K562 (cell line): ENCODE results near the gene NSUN2. TPM values are rescaled to one million over a fixed set of nuclear protein-coding genes. Genes with fewer than 3 reads are reported as not detected.

Experiments used
- ATAC-seq: fragments of 200-7000 bp; cut with Tn5 transposase; 3 replicates; pipeline ENCODE4 v1.9.1; 2020; ENCODE audit warnings: moderate library complexity
- BruUV-seq: library from RNA; stranded (reverse); fragments of 400-500 nt; replicated peaks from 2 replicates; lab custom pipeline; 2021; lab: Mats Ljungman, UMichigan
- CTCF ChIA-PET: fragments of 300-600 bp; formaldehyde crosslinking; extraction: SDS; loops from one replicate; lab custom pipeline; 2021; ENCODE audit warnings: low intra/inter-chr PET ratio; lab: Yijun Ruan, JAX
- POLR2A ChIA-PET: fragments of 300-600, 350-650 bp; sonication (Branson Sonifier 250); formaldehyde crosslinking; extraction: SDS; loops from one replicate; lab custom pipeline; 2021; ENCODE audit warnings: antibody characterized with exemption, inconsistent platforms; lab: Yijun Ruan, JAX
- DNase-seq, 4 experiments: peaks; one replicate each; pipeline versions ENCODE4 v3.0.0 to v3.0.0-alpha.2; 2011 to 2018; ENCODE audit warnings: low spot score in 3 of 4, mixed read lengths in 3 of 4; ENCODE audit errors: extremely low read depth in 1 of 4
- FAIRE-seq: peaks from 2 replicates; lab custom pipeline; 2011; peaks lifted over from hg19 to GRCh38; lab: Jason Lieb, UNC
- H2AFZ ChIP-seq: 2 replicates; pipeline ENCODE4 v1.6.0; 2011; ENCODE audit warnings: low read depth, low read length, control low read depth, inconsistent platforms
- H3K27ac ChIP-seq: fragments of 200-600 bp; 3 replicates; pipeline ENCODE4 v1.8.0; 2011; ENCODE audit warnings: low read depth, mild to moderate bottlenecking, control low read depth, inconsistent platforms, low read length, moderate library complexity, mixed read lengths; ENCODE audit errors: extremely low read depth
- H3K27me3 ChIP-seq, 2 experiments: fragments of 300-600 bp in 1 of 2; 2 replicates in 1 of 2; 3 replicates in 1 of 2; pipeline versions ENCODE4 v1.6.0 to v1.8.0; 2011; ENCODE audit warnings: inconsistent platforms in 2 of 2, low read length in 2 of 2, mild to moderate bottlenecking in 1 of 2, mixed read lengths in 1 of 2, moderate library complexity in 1 of 2; ENCODE audit not compliant: control insufficient read depth in 2 of 2, insufficient read depth in 2 of 2
- H3K36me3 ChIP-seq: fragments of 300-600 bp; 3 replicates; pipeline ENCODE4 v1.8.0; 2011; ENCODE audit warnings: mild to moderate bottlenecking, low read length, inconsistent platforms; ENCODE audit not compliant: control insufficient read depth, insufficient read depth
- H3K4me1 ChIP-seq, 2 experiments: fragments of 200-600 bp in 1 of 2; replicated peaks in 1 of 2; 2 replicates in 1 of 2; 3 replicates in 1 of 2; pipeline versions ENCODE4 v1.5.1 to v1.8.0; 2011; ENCODE audit warnings: inconsistent platforms in 2 of 2, low read length in 2 of 2, mild to moderate bottlenecking in 1 of 2, mixed read lengths in 1 of 2, moderate library complexity in 1 of 2; ENCODE audit not compliant: control insufficient read depth in 2 of 2, insufficient read depth in 2 of 2
- H3K4me2 ChIP-seq: 2 replicates; pipeline ENCODE4 v1.6.1; 2011; ENCODE audit warnings: low read length, control low read depth, inconsistent platforms, mixed read lengths; ENCODE audit not compliant: insufficient read depth
- H3K4me3 ChIP-seq: fragments of 200-600 bp; sonication (generic), shearing (Covaris generic); 2 replicates; pipeline ENCODE4 v1.5.1; 2016; ENCODE audit warnings: control low read depth, inconsistent platforms
- H3K79me2 ChIP-seq: fragments of 200-600 bp; 3 replicates; pipeline ENCODE4 v1.8.0; 2011; ENCODE audit warnings: low read length, inconsistent platforms; ENCODE audit not compliant: control insufficient read depth, insufficient read depth
- H3K9ac ChIP-seq, 2 experiments: 2 replicates each; pipeline versions ENCODE4 v1.6.0 to v1.6.1; 2011; ENCODE audit warnings: low read depth in 2 of 2, low read length in 2 of 2, control low read depth in 1 of 2, inconsistent platforms in 1 of 2, mild to moderate bottlenecking in 1 of 2, mixed read lengths in 1 of 2; ENCODE audit not compliant: insufficient read depth in 1 of 2
- H3K9me1 ChIP-seq: one replicate; pipeline ENCODE4 v1.6.0; 2011; ENCODE audit warnings: inconsistent platforms, mild to moderate bottlenecking, low read length, moderate library complexity; ENCODE audit not compliant: control insufficient read depth, insufficient read depth
- H3K9me3 ChIP-seq: replicated peaks from 2 replicates; pipeline ENCODE4 v1.5.1; 2011; ENCODE audit warnings: low read depth, low read length, inconsistent platforms; ENCODE audit not compliant: control insufficient read depth, insufficient read depth
- H4K20me1 ChIP-seq: replicated peaks from 2 replicates; pipeline ENCODE4 v1.6.1; 2011; ENCODE audit warnings: low read length, inconsistent platforms, mixed read lengths; ENCODE audit not compliant: control insufficient read depth, insufficient read depth
- E2F6 ChIP-seq, 2 experiments: IDR thresholded peaks; 2 replicates each; pipeline ENCODE4 v1.6.1; 2011; ENCODE audit warnings: borderline replicate concordance in 1 of 2, control low read depth in 1 of 2, low read depth in 1 of 2, low read length in 1 of 2, mild to moderate bottlenecking in 1 of 2, mixed read lengths in 1 of 2, moderate library complexity in 1 of 2; ENCODE audit not compliant: insufficient read depth in 1 of 2, insufficient read length in 1 of 2, poor library complexity in 1 of 2, severe bottlenecking in 1 of 2; ENCODE audit errors: extremely low read depth in 1 of 2
- FOXJ2 ChIP-seq: fragments of 200-800 bp; sonication (Bioruptor generic); IDR thresholded peaks from 2 replicates; pipeline ENCODE4 v1.6.1; 2016; ENCODE audit warnings: missing genetic modification characterization, missing compliant biosample characterization
- GATA2 ChIP-seq: sonication (generic); formaldehyde crosslinking; IDR thresholded peaks from 2 replicates; pipeline ENCODE4 v1.4.0; 2020; ENCODE audit warnings: mild to moderate bottlenecking, missing genetic modification reagents
- NCOA4 ChIP-seq: fragments of 450-650 bp; IDR thresholded peaks from 2 replicates; pipeline ENCODE4 v1.6.1; 2018; ENCODE audit warnings: mild to moderate bottlenecking; ENCODE audit not compliant: partially characterized antibody
- PPARD ChIP-seq: fragments of 250-450 bp; sonication (Bioruptor Pico); IDR thresholded peaks from 2 replicates; pipeline ENCODE4 v1.8.0; 2022; ENCODE audit warnings: inconsistent platforms, mild to moderate bottlenecking, moderate library complexity
- PTTG1 ChIP-seq: fragments of 450-650 bp; IDR thresholded peaks from 2 replicates; pipeline ENCODE4 v1.6.1; 2016; ENCODE audit warnings: low read depth, mild to moderate bottlenecking, missing genetic modification characterization, missing compliant biosample characterization
- SAFB ChIP-seq: fragments of 200-400 bp; formaldehyde crosslinking; IDR thresholded peaks from 2 replicates; pipeline ENCODE4 v1.6.1; 2017; ENCODE audit warnings: low read depth, low read length, borderline replicate concordance
- SIN3B ChIP-seq: fragments of 450-650 bp; IDR thresholded peaks from 2 replicates; pipeline ENCODE4 v1.6.1; 2017; ENCODE audit warnings: low read depth, mild to moderate bottlenecking, moderate library complexity
- VEZF1 ChIP-seq: fragments of 200-800 bp; sonication (Bioruptor generic); IDR thresholded peaks from 2 replicates; pipeline ENCODE4 v1.6.1; 2017; ENCODE audit warnings: missing genetic modification characterization, missing compliant biosample characterization
- ZNF143 ChIP-seq: sonication (generic); formaldehyde crosslinking; IDR thresholded peaks from 2 replicates; pipeline ENCODE4 v1.9.0; 2022; ENCODE audit warnings: mild to moderate bottlenecking, missing genetic modification reagents
- ZNF175 ChIP-seq: fragments of 200-800 bp; sonication (Bioruptor generic); IDR thresholded peaks from 2 replicates; pipeline ENCODE4 v1.6.1; 2016; ENCODE audit warnings: low read depth, mild to moderate bottlenecking, missing genetic modification characterization, missing compliant biosample characterization
- ZNF217 ChIP-seq: sonication (generic); formaldehyde crosslinking; IDR thresholded peaks from 2 replicates; pipeline ENCODE4 v1.8.0; 2022; ENCODE audit warnings: mild to moderate bottlenecking, missing genetic modification reagents
- WGBS: fragments of 100-300 bp; shearing (Covaris generic); methylation state at CpG from one replicate; pipeline ENCODE4 v1.1.6; 2016; ENCODE audit warnings: low coverage, mixed read lengths; ENCODE audit not compliant: insufficient coverage; ENCODE audit errors: missing lambda C conversion rate; 5-methylcytosine and 5-hydroxymethylcytosine counted together
- in situ Hi-C: fragments of 300-500 bp; cut with MboI; formaldehyde crosslinking; loops from 4 replicates; pipeline ENCODE4 v1.15.0; 2018; ENCODE audit warnings: inconsistent platforms, mixed read lengths
- intact Hi-C: fragments of 100-400 bp; cut with micrococcal nuclease; formaldehyde crosslinking; loops from 2 replicates; pipeline ENCODE4 v1.14.2; 2022
- polyA plus RNA-seq, 8 experiments: library from polyadenylated mRNA; depleted of rRNA in 4 of 8; stranded (reverse) in 5 of 8; unstranded in 3 of 8; fragments of >200 nt; fragmentation: Nextera tagmentation in 2 of 8; fragmentation: Illumina TruSeq in 1 of 8; extraction: Ambion mirVana in 2 of 8; extraction: Trizol in 1 of 8; gene quantifications; 2 replicates each; pipeline versions ENCODE4 v1.2.1 to v1.2.3, GENCODE V29; 2011 to 2014; ENCODE audit warnings: inconsistent platforms in 1 of 8, missing spikeins in 1 of 8
- total RNA-seq, 7 experiments: library from RNA; depleted of rRNA in 6 of 7; stranded (reverse); fragments of >200 nt in 6 of 7; fragmentation: Illumina TruSeq in 2 of 7; extraction: Trizol in 2 of 7; gene quantifications; 2 replicates each; pipeline versions ENCODE4 v1.2.1 to v1.2.3, GENCODE V29; 2011 to 2021; ENCODE audit warnings: low replicate concordance in 1 of 7

NSUN2 gene
- total and polyA plus RNA-seq, 9 of the 15 experiments (the other 6 are each of a cell fraction or from before 2014, with no cell fraction given), result 9.2 to 167 (median 127) TPM

- TF ChIP-seq ZNF175 (CRISPR knock-in tag), result no peak
- TF ChIP-seq ZNF217, result no peak
- TF ChIP-seq E2F6 (IDR thresholded peaks at IDR 0.05; ENCODE audit: borderline replicate concordance in 1 of 2, extremely low read depth in 1 of 2, insufficient read depth in 1 of 2, insufficient read length in 1 of 2, low read depth in 1 of 2, low read length in 1 of 2, poor library complexity in 1 of 2, severe bottlenecking in 1 of 2), result no peak
These were observed 46.8 kb downstream of the NSUN2 start (continued) for GRCh38 chr5:6585939-6586646.

- no peak overlapping the region for H3K4me2 ChIP-seq
- BruUV-seq, result no TSS peak
- H3K27ac ChIP-seq, result no peak overlapping the region
- H3K9me1 ChIP-seq, result peaks cover 3% of the 10 kb centered on the region
- H3K4me1 ChIP-seq, result peaks cover 0 to 12% of the 10 kb centered on the region in 2 experiments; a peak in 2 of 5 replicates
- H3K9me3 ChIP-seq, result no peaks in the 10 kb centered on the region
- H3K27me3 ChIP-seq, result peaks cover 52 to 60% of the 10 kb centered on the region in 2 experiments
- TF ChIP-seq PTTG1 (no peak), PPARD (CRISPR knock-in tag) (no peak), NCOA4 (no peak), ZNF143 (CRISPR knock-in tag) (no peak), FOXJ2 (tag) (no peak), SAFB (no peak), SIN3B (no peak), GATA2 (no peak), VEZF1 (CRISPR knock-in tag) (no peak)
- TF ChIP-seq, all 486 proteins: peak for 0
- Histone ChIP-seq H2AFZ (no peak overlapping the region), H3K79me2 (no peaks in the 10 kb centered on the region), H3K9ac (no peak overlapping the region), H3K36me3 (no peaks in the 10 kb centered on the region), H4K20me1 (0 out of 2 replicates have a peak, but pooled peaks cover 6% of the 10 kb centered on the region), H3K4me3 (no peak overlapping the region)
- ATAC-seq (no peak), FAIRE-seq (no peak), DNase-seq (no peak)
- in situ Hi-C loops (no loop called here), intact Hi-C loops (no loop called here)
- POLR2A ChIA-PET, result interaction anchor here (0.5 to 0.6 kb wide), 2 partner anchors 9 to 28 kb away, joined by 3 to 4 read pairs; no protein-coding TSS in a partner anchor
- WGBS, result 8% methylated on average over 6 of the region's 6 CpGs
- CTCF ChIA-PET, result no interaction called here
These were observed 47.7 kb downstream of the NSUN2 start for GRCh38 chr5:6585168-6585567.
